G401 (cell line): Measurements from ENCODE around the gene COPG2. TPM values are rescaled to one million over a fixed set of nuclear protein-coding genes. Genes with fewer than 3 reads are reported as not detected.

Experiments used
- DNase-seq: peaks from one replicate; pipeline ENCODE4 v3.0.0-alpha.2; 2015; ENCODE audit warnings: low spot score
- in situ Hi-C: cut with HindIII; loops from 2 replicates; pipeline ENCODE4 v1.10.0; 2016; ENCODE audit warnings: low sequenced_read_pairs, mixed read lengths
- total RNA-seq: library from RNA; depleted of rRNA; stranded (reverse); fragments of >200 nt; shearing (Covaris generic); gene quantifications from 2 replicates; pipeline ENCODE4 v1.2.3, GENCODE V29; 2014

COPG2 gene
- total RNA-seq, 1 experiment from 2014 or later, result 43.6 TPM

DNA sequence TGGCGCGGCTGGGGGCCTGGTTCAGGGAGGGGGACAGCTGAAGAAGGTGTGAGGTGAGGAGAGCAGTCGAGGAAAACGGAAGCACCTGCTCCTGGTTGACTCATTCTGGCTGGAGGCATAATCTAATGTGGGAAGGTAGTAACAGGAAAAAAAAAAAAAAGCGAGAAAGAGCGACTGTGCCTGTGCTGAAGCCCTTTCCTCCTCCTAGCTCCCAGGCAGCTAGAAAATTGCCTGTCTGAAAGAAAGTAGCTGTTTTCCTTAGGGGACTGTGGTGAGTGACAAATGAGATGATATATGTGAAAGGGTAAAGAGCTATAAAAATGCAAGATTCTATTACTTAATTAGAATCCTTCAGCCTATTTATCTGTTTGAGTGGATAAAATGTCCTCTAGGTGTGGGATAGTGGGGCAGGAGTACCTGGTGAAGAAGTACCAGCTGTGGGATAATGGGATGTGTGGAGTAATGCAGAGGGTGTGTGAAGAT is 181.6 kb downstream of the COPG2 start:
- peak; percentile 24 for DNase-seq
- in situ Hi-C loops, result no loop called here

DNA sequence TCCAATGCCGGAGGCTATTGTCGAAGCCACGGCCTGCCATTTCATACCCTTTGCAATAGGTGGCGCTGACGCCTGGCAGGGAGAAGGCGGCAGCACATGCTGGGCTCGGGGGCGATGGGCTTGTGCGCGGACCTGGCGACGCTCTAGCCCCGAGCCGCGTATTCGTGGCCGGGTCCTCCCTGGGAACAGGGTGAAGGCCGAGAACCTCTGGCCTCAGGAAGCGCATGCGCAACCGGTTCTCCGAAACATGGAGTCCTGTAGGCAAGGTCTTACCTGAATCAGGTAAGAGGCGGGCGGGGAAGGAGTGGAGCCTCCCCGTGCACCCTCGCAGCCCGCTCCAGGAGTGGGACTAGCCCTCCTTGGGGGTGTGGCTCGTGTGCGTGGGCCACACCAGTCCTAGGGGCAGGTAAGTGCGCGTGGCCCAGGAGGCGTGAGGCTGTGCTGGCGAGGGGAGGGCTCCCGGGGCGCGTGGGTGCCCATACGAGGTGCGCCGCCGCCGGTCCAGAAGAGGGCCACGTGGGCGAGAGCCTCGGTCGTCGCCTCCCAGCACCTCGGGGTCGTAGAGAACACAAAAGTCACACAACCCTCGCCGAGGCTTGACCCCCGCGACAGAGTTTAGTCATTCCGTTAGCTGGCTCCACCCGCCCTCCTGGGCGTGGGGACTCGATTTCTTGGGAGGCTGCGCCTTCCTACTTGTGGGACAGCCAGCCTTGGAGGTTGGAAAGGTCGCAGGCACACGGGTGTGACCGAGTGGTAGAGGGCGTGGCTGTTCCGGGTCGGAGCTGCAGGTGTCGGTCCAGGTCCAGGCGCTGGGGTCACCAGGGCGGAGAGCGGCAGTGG is 182.2 kb downstream of the COPG2 start:
- in situ Hi-C loops, result no loop called here
- DNase-seq, result peak; percentile 73

DNA sequence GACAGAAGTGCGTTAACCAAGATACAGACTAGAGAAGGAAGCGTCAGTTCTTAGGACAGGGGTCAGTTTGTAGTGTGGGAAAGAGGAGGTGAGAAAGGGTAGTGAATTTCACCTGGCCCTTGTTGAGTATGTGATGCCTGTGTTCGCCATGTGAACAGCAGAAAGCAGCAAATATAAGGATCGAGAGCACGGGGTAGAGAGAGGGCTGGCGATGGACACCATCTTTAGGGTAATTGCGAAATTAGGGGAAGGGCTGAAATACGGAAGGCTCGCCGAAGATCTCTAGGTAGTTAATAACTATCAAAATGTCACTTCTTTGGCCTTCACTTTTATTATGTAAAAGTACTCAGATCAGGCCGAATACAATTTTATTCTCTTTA is 182.8 kb downstream of the COPG2 start:
- DNase-seq, result no peak
- in situ Hi-C loops, result no loop called here

DNA sequence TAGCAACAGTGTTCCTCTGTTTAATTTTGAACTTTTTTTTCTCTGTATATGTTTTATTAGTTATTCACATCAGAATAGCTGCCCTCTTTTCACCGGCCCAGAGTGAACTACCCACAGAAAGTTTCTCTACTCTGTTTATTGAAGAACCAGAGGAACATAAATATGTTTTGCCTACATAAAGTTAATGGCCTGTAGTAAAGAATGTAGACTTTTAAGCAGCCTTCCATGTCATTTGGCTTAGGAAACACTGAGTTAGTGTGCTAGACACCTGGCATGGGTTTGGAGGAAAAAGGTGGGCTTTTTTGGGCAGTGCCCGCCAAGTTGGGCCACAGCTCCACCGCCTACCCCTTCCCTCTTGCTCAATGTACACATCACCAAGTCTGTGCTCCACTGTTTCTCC is 185.5 kb downstream of the COPG2 start:
- in situ Hi-C loops, result no loop called here
- no peak for DNase-seq

DNA sequence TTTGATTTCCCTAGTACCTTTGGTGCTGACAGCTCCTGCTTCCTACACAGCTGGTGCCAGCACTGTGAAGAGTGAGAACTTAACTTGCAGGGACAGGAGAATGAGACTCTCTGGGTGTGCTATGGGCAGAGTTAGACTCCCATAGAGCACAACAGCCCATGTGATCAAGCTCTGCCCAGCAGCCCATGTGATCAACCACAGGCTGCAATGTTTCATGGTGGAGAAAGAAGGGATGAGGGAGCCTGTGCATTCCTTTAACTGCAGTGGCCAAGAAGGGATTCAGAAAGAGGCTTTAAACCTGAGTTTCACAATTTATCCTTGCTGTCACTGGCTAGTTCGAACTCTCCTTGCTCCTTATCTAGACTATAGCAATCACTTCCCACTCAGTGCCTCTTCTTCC is 186.7 kb downstream of the COPG2 start:
- in situ Hi-C loops, result no loop called here
- DNase-seq, result no peak

GRCh38 chr7:130479716-130480400 is 188.7 kb downstream of the COPG2 start:
- in situ Hi-C loops, result no loop called here

DNA sequence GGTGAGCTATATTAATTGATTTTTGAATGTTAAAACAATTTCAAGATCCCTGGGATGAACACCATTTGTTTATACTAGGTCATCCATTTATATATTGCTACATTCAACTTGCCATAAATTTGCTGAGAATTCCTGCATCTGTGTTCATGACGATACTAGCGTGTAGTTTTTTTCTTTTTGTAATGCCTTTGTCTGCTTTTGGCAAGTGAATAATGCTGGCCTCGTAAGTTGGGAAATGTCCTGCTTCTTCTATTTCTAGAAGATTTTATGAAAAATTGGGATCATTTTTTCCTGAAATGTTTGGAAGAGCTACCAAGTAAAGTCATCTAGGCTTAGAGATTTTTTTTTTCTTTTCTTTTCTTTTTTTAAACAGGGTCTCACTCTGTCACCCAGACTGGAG is 189.6 kb downstream of the COPG2 start:
- DNase-seq, result no peak
- in situ Hi-C loops, result no loop called here

More at GRCh38 chr7:130479716-130480400, 188.7 kb downstream of the COPG2 start:
- DNase-seq, result no peak

DNA sequence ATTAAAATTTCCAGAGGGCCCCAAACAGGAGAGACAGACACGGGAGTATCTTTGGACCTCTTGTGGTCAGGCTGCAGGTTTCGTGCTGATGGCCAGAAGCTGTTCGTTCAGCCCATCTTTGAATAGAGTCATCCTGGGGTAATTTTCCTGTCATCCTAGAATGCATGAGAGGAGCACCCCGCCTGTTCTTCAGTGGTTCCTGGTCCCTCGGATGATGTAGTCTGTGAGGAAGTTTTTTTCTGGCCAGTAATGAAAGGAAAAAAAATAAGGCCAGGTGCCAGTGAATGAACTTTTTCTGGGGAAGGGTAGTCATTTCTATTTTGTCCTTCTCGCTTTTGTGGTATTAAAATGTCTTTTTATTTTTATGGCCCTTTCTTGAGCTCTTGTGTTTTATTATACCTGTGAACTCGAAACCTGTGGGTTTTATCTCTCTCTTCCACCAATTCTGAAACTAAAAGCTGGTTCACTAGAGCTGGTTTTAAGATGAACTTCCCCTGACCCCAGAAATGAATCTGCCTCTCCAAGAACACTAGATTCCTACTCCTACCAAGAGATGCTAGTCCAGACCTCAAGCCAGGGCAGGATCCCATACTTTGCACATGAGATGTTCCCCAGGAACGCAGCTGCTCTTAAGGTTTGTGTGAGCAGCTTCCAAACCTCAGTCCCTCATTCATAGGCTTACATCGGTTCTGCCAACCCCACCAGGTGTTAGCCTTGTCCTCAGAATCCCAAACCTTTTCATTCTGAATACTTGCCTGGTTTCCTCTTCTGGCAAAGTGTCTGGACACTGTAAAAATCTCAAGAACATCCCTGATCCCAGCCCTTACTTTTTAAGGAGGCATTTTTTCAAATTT is 192.0 kb downstream of the COPG2 start:
- in situ Hi-C loops, result no loop called here
- DNase-seq, result no peak

GRCh38 chr7:130475776-130476175 is 192.8 kb downstream of the COPG2 start:
- in situ Hi-C loops, result no loop called here
- no peak for DNase-seq

GRCh38 chr7:130473876-130474275 is 194.7 kb downstream of the COPG2 start:
- in situ Hi-C loops, result no loop called here

DNA sequence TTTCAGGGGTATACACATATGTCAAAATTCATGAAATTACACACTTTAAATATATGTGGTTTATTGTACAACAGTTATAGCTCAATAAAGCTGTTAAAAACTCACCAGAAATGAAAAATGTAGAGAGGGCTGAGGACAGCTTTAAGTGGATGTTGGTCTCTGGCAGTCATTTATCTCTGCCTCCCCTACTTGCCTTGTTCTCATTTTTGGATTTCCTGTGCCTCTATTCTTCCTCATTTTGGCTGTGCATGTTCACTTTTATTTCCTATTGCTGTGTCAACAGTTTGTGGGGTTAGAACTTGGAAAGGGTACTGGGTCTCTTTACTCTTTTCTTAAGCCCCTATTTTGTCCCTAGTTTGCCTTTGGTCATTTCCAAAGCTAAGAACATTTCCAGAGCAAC is 195.3 kb downstream of the COPG2 start:
- no peak for DNase-seq
- in situ Hi-C loops, result no loop called here

More at GRCh38 chr7:130473876-130474275, 194.7 kb downstream of the COPG2 start:
- DNase-seq, result no peak

DNA sequence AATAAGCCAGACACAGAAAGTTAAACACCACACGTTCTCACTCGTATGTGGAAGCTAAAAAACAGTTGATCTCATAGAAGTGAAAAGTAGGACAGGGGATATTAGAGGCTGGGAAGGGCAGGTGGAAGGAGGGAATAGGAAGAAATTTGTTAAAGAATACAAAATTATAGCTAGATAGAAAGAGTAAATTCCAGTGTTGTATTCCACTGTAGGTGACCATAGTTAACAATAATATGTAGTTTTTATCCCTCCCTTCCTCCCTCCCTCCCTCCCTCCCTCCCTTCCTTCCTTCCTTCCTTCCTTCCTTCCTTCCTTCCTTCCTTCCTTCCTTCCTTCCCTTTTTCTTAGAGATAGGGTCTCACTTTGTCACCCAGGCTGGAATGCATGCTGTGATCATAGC is 196.6 kb downstream of the COPG2 start:
- in situ Hi-C loops, result no loop called here
- no peak for DNase-seq

DNA sequence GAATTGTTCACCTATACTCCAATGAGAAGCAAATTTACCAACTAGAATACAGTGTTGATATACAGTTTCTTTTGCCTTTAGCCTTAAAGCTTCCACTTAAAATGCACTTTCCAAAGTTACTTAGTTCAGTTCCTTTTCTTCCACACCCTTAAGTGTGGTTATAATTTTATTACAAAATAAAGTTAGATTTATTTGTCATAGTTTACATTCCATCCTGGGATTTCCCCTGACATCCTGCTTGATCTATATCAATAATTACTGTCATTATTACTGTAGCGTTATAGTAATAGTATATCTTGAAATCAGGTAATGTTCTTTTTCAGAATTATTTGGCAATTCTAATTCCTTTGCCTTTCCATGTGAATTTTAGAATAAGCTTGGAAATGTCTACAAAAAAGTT is 199.9 kb downstream of the COPG2 start:
- in situ Hi-C loops, result no loop called here
- DNase-seq, result no peak

GRCh38 chr7:130463553-130464434 is 204.8 kb downstream of the COPG2 start:
- in situ Hi-C loops, result no loop called here
- DNase-seq, result no peak

DNA sequence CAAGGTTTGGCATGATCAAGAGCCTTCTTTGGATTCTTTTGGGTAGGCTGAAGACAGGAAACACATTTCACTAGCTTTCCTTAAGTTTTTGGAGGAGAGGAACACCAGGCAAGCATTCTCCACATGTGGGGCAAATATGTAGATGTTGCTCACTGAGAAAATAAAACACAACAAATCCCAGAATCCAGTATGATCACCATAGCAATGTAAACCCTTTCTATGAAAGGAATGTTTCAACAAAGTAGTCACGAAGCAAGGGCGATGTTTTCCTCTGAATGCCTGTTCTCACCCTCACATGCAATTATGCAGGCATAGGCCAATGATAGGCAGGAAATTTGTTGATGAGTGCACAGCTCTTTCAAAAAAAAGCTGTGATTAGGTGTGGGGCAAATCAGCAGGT is 207.3 kb downstream of the COPG2 start:
- no peak for DNase-seq
- in situ Hi-C loops, result no loop called here

GRCh38 chr7:130458257-130458656 is 210.3 kb downstream of the COPG2 start:
- in situ Hi-C loops, result no loop called here
- DNase-seq, result no peak
